Omental fat pad (tissue), 4 donors: Measurements from ENCODE around the gene NBL1. TPM values are rescaled to one million over a fixed set of nuclear protein-coding genes. Genes with fewer than 3 reads are reported as not detected.

Experiments used
- ATAC-seq: fragments of 150-250 bp; one replicate; pipeline ENCODE4 v1.9.1; 2016; ENCODE audit warnings: mild to moderate bottlenecking, moderate library complexity; ENCODE audit not compliant: low FRiP score
- DNase-seq: peaks from one replicate; pipeline ENCODE4 v3.0.0-alpha.2; 2019; ENCODE audit warnings: low spot score
- total RNA-seq, 4 donors: library from RNA; depleted of rRNA; stranded (reverse); fragments of >200 nt; gene quantifications; one replicate each; pipeline ENCODE4 v1.1.0, GENCODE V29; 2016
- TF ChIP-seq, protein P1 (sequence below), 3 donors: fragments of 450-650 bp; IDR thresholded peaks; one replicate each; pipeline ENCODE4 v1.5.1; 2016 to 2017; ENCODE audit warnings: antibody characterized with exemption in 3 of 3, mild to moderate bottlenecking in 3 of 3, moderate library complexity in 2 of 3

Gene NBL1
- total RNA-seq, 4 donors from 2014 or later = 36.8 to 97.9 (median 72.8) TPM

DNA sequence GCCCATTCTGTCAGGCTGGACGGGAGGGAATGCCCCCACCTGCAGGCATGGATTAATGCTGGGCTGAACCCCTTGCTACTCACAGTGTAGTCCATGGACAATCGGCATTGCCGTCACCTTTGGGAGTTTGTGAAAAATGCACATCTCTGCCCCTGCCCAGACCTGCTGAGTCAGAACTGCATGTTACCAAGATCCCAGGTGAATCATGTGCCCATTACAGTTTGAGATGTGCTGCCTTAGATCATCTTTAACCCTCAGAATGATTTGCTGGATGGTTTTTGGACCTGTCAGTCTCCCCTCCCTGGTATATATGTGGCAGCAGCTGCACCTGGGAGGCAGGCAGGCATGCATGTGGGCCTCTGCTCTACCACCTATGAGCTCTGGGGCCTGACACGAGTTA is 35.6 kb downstream of the NBL1 start:
- no peak for ATAC-seq
- TF ChIP-seq, protein P1, sequence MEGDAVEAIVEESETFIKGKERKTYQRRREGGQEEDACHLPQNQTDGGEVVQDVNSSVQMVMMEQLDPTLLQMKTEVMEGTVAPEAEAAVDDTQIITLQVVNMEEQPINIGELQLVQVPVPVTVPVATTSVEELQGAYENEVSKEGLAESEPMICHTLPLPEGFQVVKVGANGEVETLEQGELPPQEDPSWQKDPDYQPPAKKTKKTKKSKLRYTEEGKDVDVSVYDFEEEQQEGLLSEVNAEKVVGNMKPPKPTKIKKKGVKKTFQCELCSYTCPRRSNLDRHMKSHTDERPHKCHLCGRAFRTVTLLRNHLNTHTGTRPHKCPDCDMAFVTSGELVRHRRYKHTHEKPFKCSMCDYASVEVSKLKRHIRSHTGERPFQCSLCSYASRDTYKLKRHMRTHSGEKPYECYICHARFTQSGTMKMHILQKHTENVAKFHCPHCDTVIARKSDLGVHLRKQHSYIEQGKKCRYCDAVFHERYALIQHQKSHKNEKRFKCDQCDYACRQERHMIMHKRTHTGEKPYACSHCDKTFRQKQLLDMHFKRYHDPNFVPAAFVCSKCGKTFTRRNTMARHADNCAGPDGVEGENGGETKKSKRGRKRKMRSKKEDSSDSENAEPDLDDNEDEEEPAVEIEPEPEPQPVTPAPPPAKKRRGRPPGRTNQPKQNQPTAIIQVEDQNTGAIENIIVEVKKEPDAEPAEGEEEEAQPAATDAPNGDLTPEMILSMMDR (IDR thresholded peaks at IDR 0.05) = no peak
- no peak for DNase-seq

- no peak for ATAC-seq
- DNase-seq = no peak
- TF ChIP-seq, protein P1 (IDR thresholded peaks at IDR 0.05) = no peak
These were observed 36.5 kb downstream of the NBL1 start for GRCh38 chr1:19680644-19681043.

DNA sequence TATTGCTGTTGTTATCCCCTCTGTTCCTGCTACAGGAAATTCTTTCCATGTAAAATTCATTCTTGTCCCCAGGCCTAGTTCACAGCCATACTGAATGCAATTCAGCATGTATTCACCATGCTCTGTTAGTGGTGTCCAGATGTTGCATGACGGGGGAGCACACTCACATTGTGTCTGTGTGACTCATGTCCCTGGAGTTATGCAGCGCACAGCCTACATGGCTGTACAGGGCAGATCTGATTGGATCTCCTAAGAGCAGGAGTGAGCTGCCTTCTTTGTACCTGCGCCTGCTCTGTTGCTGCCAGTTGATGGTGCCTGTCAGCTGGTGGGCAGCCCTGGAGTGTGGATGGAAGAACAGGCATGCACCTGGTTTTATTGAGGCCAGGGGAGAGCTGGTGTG is 38.1 kb downstream of the NBL1 start:
- no peak for ATAC-seq
- DNase-seq = no peak
- TF ChIP-seq, protein P1 (IDR thresholded peaks at IDR 0.05) = no peak

DNA sequence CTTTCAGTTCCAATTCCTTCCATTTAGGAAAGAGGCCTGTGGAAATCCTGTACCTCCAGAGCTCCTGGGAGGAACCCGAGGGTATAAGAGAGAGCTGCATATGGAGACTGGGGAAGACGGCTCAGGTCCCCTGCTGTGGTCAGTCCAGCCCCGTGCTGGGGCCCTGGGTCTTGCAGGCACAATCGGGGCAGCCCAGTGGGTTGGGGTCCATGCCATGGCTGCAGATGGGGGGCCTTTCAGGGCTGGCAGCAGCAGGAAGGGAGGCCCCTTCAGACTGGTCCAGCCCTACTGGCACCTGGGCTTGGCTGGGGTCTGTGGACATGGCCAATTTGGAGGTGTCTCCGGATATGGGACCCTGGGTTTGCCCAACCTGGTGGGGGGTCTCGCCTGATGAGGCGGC is 38.8 kb downstream of the NBL1 start:
- DNase-seq (no peak), ATAC-seq (no peak)
- TF ChIP-seq, protein P1 (IDR thresholded peaks at IDR 0.05) = no peak

DNA sequence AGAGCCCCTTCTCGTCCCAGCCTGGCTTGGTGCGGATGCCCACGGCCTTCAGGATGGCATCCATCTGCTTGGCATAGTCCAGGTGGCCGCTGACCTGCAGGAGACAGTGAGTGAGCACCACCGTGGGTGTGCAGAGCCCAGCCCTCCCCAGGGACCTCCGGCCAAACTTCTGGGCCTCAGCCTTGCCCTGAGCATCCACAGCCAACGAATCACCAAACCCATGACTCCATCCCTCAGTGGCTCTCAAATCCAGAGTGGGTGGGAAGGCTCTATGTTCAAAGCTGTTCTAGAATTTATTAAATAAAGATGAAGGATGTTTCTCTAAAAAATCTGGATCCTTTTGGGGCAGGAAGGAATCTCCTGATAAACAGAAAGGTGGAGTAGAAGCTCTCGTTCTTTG is 39.2 kb downstream of the NBL1 start:
- ATAC-seq = no peak
- no peak for DNase-seq
- TF ChIP-seq, protein P1 (IDR thresholded peaks at IDR 0.05) = no peak

- no peak for ATAC-seq
- TF ChIP-seq, protein P1 (IDR thresholded peaks at IDR 0.05) = no peak
- no peak for DNase-seq
These were observed 40.6 kb downstream of the NBL1 start for GRCh38 chr1:19684677-19685076.

GRCh38 chr1:19685994-19686393 is 41.9 kb downstream of the NBL1 start:
- TF ChIP-seq, protein P1 (IDR thresholded peaks at IDR 0.05) = no peak
- no peak for DNase-seq
- ATAC-seq = no peak
